Hematopoietic multipotent progenitor cell treated with erythropoietin and hydrocortisone succinate and interleukin-3 and kit ligand, for 8 days (in vitro differentiated cells): Measurements from ENCODE around the gene PCDHGA1.

Source experiments
- DNase-seq: peaks from one replicate; pipeline ENCODE4 v3.0.0-alpha.2; 2015

PCDHGA1 gene

GRCh38 chr5:141515141-141515540 lies 184.8 kb downstream of the PCDHGA1 start:
- DNase-seq, result no peak

GRCh38 chr5:141515946-141516671 lies 185.8 kb downstream of the PCDHGA1 start:
- no peak for DNase-seq

GRCh38 chr5:141516672-141517025 lies 186.3 kb downstream of the PCDHGA1 start:
- no peak for DNase-seq

GRCh38 chr5:141517312-141517711 lies 187.0 kb downstream of the PCDHGA1 start:
- no peak for DNase-seq

- DNase-seq, result no peak
Observed at GRCh38 chr5:141517880-141518617, 187.7 kb downstream of the PCDHGA1 start.

GRCh38 chr5:141518618-141519015 lies 188.3 kb downstream of the PCDHGA1 start:
- no peak for DNase-seq

GRCh38 chr5:141519605-141520565 lies 189.6 kb downstream of the PCDHGA1 start:
- DNase-seq, result no peak

- DNase-seq, result peak; percentile 73
Observed at GRCh38 chr5:141521244-141521781, 191.0 kb downstream of the PCDHGA1 start.

GRCh38 chr5:141522301-141522700 lies 192.0 kb downstream of the PCDHGA1 start:
- no peak for DNase-seq

GRCh38 chr5:141523991-141524390 lies 193.7 kb downstream of the PCDHGA1 start:
- no peak for DNase-seq

GRCh38 chr5:141524604-141525597 lies 194.6 kb downstream of the PCDHGA1 start:
- peak; percentile 68 for DNase-seq

- DNase-seq, result no peak
Observed at GRCh38 chr5:141525653-141526052, 195.3 kb downstream of the PCDHGA1 start.

GRCh38 chr5:141527426-141527825 lies 197.1 kb downstream of the PCDHGA1 start:
- no peak for DNase-seq

- no peak for DNase-seq
Observed at GRCh38 chr5:141528291-141528984, 198.1 kb downstream of the PCDHGA1 start.

GRCh38 chr5:141529002-141529401 lies 198.7 kb downstream of the PCDHGA1 start:
- DNase-seq, result no peak

- DNase-seq, result no peak
Observed at GRCh38 chr5:141529873-141530272, 199.6 kb downstream of the PCDHGA1 start.

- DNase-seq, result no peak
Observed at GRCh38 chr5:141532726-141533125, 202.4 kb downstream of the PCDHGA1 start.

- no peak for DNase-seq
Observed at GRCh38 chr5:141533897-141534296, 203.6 kb downstream of the PCDHGA1 start.

- no peak for DNase-seq
Observed at GRCh38 chr5:141534492-141535213, 204.3 kb downstream of the PCDHGA1 start.

GRCh38 chr5:141543053-141543452 lies 212.7 kb downstream of the PCDHGA1 start:
- DNase-seq, result peak; percentile 38
